ENCODE data around the gene GUCY1A1.

GRCh38 chr4:155632310-155632840, 34.3 kb upstream of the GUCY1A1 start:
- TF ChIP-seq TAF1 (IDR thresholded peaks at IDR 0.05; ENCODE audit: low read depth) (no peak), RAD21 (conservative IDR thresholded peaks at IDR 0.05) (no peak), CTCF (IDR thresholded peaks at IDR 0.05; ENCODE audit: poor library complexity, severe bottlenecking) (no peak), MXI1 (conservative IDR thresholded peaks at IDR 0.05; ENCODE audit: poor library complexity, severe bottlenecking) (no peak), REST (IDR thresholded peaks at IDR 0.05; ENCODE audit: borderline replicate concordance) (no peak), POLR2AphosphoS5 (IDR thresholded peaks at IDR 0.05) (no peak)

Measured in neural cell (in vitro differentiated cells).